ENCODE data around the gene TRPV5. TPM values are rescaled to one million over a fixed set of nuclear protein-coding genes. Genes with fewer than 3 reads are reported as not detected.

Gene TRPV5
- total and polyA plus RNA-seq, 2 of the 8 experiments (the other 6 are each of a cell fraction or from before 2014, with no cell fraction given) = 0.03 TPM; not detected in 1

DNA sequence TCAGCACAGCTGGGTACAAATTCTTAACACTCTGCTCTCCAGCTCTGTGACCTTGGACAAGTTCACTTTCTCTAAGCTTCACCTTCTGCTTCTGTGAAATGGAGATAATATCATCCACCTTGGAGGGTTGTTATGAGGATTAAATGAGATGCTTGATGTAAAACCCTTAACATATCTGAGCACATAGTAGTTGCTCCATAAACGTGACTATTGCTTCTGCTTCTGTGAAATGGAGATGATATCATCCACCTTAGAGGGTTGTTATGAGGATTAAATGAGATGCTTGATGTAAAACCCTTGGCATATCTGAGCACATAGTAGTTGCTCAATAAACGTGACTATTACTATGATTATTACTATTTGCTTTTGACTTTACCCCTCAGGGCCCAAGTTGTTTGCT, 64.1 kb downstream of the TRPV5 start:
- CTCF ChIA-PET (ENCODE audit: partially characterized antibody) = interaction anchor here (0.5 to 13.9 kb wide), 9 partner anchors 11 to 403 kb away, joined by 3 to 107 read pairs (median 3); partner anchors contain the start of gene EPHB6
- Histone ChIP-seq H4K8ac (ENCODE audit: extremely low read depth, insufficient read depth, low read length) (no peak overlapping the region), H2BK20ac (ENCODE audit: low read length) (no peak overlapping the region), H2AK5ac (ENCODE audit: low read depth, low read length) (no peak overlapping the region), H3K4me3 (ENCODE audit: extremely low read depth in 1 of 4, insufficient read depth in 2 of 4, low read depth in 3 of 4, low read length in 4 of 4) (no peak overlapping the region), H3K23me2 (ENCODE audit: low read depth, low read length) (no peaks in the 10 kb centered on the region; the same call in 1 of the 2 replicates), H3K14ac (ENCODE audit: insufficient read length) (no peak overlapping the region), H3K23ac (ENCODE audit: insufficient read length) (no peak overlapping the region), H3K27ac (ENCODE audit: low read depth, low read length) (no peak overlapping the region), H3K9me3 (ENCODE audit: insufficient read depth in 2 of 2, low read depth in 1 of 2, low read length in 1 of 2) (no peaks in the 10 kb centered on the region), H2BK5ac (ENCODE audit: low read depth, low read length) (no peak overlapping the region), H2AFZ (ENCODE audit: low read length) (no peak overlapping the region), H4K5ac (ENCODE audit: insufficient read length, low read depth, low read length) (no peak overlapping the region), H3K79me2 (ENCODE audit: control insufficient read depth in 1 of 2, insufficient read depth in 2 of 2, low read length in 2 of 2) (no peaks in the 10 kb centered on the region), H4K91ac (replicated peaks; ENCODE audit: insufficient read length, low read length) (no peak overlapping the region), H3K4me2 (ENCODE audit: insufficient read depth in 1 of 2, low read depth in 2 of 2, low read length in 2 of 2) (no peak overlapping the region), H3K27me3 (replicated peaks in 1 of 4; ENCODE audit: control insufficient read depth in 3 of 4, extremely low read depth in 1 of 4, insufficient read depth in 3 of 4, low read length in 3 of 4) (no peaks in the 10 kb centered on the region; a peak in 1 of 7 replicates), H3K9ac (replicated peaks in 1 of 4; ENCODE audit: extremely low read depth in 1 of 4, low read depth in 3 of 4, low read length in 3 of 4) (no peak overlapping the region), H2BK12ac (ENCODE audit: low read depth, low read length) (no peak overlapping the region), H3K4me1 (replicated peaks in 1 of 4; ENCODE audit: control insufficient read depth in 3 of 4, insufficient read depth in 4 of 4, low read length in 3 of 4) (peaks cover 0 to 5% (median 3%) of the 10 kb centered on the region in 4 experiments; a peak in 4 of 7 replicates), H3K79me1 (ENCODE audit: low read depth, low read length) (no peaks in the 10 kb centered on the region; the same call in 1 of the 2 replicates), H2BK15ac (ENCODE audit: low read length) (no peak overlapping the region), H3K4ac (replicated peaks; ENCODE audit: insufficient read length, low read depth, low read length) (no peak overlapping the region), H2BK120ac (replicated peaks; ENCODE audit: low read depth, low read length) (no peak overlapping the region), H3K36me3 (ENCODE audit: control insufficient read depth in 2 of 4, insufficient read depth in 4 of 4, low read length in 3 of 4) (no peaks in the 10 kb centered on the region), H3K56ac (replicated peaks; ENCODE audit: insufficient read length, low read depth, low read length) (no peak overlapping the region), H4K20me1 (replicated peaks in 1 of 2; ENCODE audit: control insufficient read depth in 1 of 2, insufficient read depth in 2 of 2, low read length in 2 of 2) (no peaks in the 10 kb centered on the region), H3K18ac (ENCODE audit: extremely low read depth, low read length) (no peak overlapping the region)
- POLR2A ChIA-PET (ENCODE audit: partially characterized antibody) = no interaction called here
- FAIRE-seq (no peak), DNase-seq (ENCODE audit: low read depth in 1 of 2, low spot score in 2 of 2) (no peak)
- WGBS, 2 experiments (ENCODE audit: extremely low coverage in 1 of 2, insufficient coverage in 1 of 2, insufficient read length in 1 of 2, insufficient replicate concordance in 2 of 2, low coverage in 1 of 2, low lambda C conversion rate in 2 of 2, missing lambda C conversion rate in 1 of 2) = 86% methylated on average over 2 of the region's 2 CpGs; no CpG with 5 or more reads in 1 of the 2 experiments
- TF ChIP-seq YY1 (IDR thresholded peaks at IDR 0.05; ENCODE audit: low read depth, low read length) (no peak), RFX5 (IDR thresholded peaks at IDR 0.05; ENCODE audit: borderline replicate concordance, low read depth, low read length) (no peak), CHD2 (IDR thresholded peaks at IDR 0.05; ENCODE audit: low read length) (no peak), USF2 (IDR thresholded peaks at IDR 0.05; ENCODE audit: low read length) (no peak), JUN (IDR thresholded peaks at IDR 0.05; ENCODE audit: low read depth, low read length) (no peak), CTCF (IDR thresholded peaks at IDR 0.05; ENCODE audit: control extremely low read depth in 1 of 3, insufficient read depth in 1 of 3, low read depth in 1 of 3, low read length in 3 of 3) (no peak), CEBPB (IDR thresholded peaks at IDR 0.05; ENCODE audit: low read depth, low read length) (no peak)

Measured in H1 (cell line).